Neural cell (in vitro differentiated cells): Measurements from ENCODE around the gene GLRA1. TPM values are rescaled to one million over a fixed set of nuclear protein-coding genes. Genes with fewer than 3 reads are reported as not detected.

Experiments
- H2AFZ ChIP-seq: fragments of 200-600, 300-800 bp; sonication (generic), shearing (Covaris generic); 2 replicates; pipeline ENCODE4 v1.6.0; 2014; ENCODE audit warnings: low read depth, mild to moderate bottlenecking, antibody characterized with exemption, low read length, moderate library complexity
- H3F3A ChIP-seq: fragments of 200-600 bp; shearing (Covaris generic); 2 replicates; pipeline ENCODE4 v1.6.1; 2016; ENCODE audit warnings: mild to moderate bottlenecking, moderate library complexity, mixed read lengths, antibody characterized with exemption, low read length; ENCODE audit not compliant: insufficient read depth, poor library complexity, severe bottlenecking
- H3K27ac ChIP-seq: fragments of 200-600, 300-800 bp; sonication (generic), shearing (Covaris generic); 2 replicates; pipeline ENCODE4 v1.5.1; 2014; ENCODE audit warnings: mild to moderate bottlenecking, low read length, moderate library complexity
- H3K27me3 ChIP-seq: fragments of 300-800, 200-600 bp; sonication (generic), shearing (Covaris generic); 2 replicates; pipeline ENCODE4 v1.6.0; 2014; ENCODE audit warnings: mild to moderate bottlenecking, low read depth, low read length, moderate library complexity; ENCODE audit not compliant: insufficient read depth
- H3K36me3 ChIP-seq: fragments of 300-800, 200-600 bp; sonication (generic), shearing (Covaris generic); 2 replicates; pipeline ENCODE4 v1.5.1; 2014; ENCODE audit warnings: mild to moderate bottlenecking, antibody characterized with exemption, low read length, moderate library complexity; ENCODE audit not compliant: insufficient read depth
- H3K4me2 ChIP-seq: fragments of 300-800, 200-600 bp; sonication (generic), shearing (Covaris generic); 2 replicates; pipeline ENCODE4 v1.6.0; 2014; ENCODE audit warnings: mild to moderate bottlenecking, low read length
- H3K4me3 ChIP-seq: fragments of 300-800, 200-600 bp; sonication (generic), shearing (Covaris generic); 2 replicates; pipeline ENCODE4 v1.5.1; 2014; ENCODE audit warnings: mild to moderate bottlenecking, low read length, moderate library complexity
- H3K79me2 ChIP-seq: fragments of 200-600 bp; shearing (Covaris generic); replicated peaks from 2 replicates; pipeline ENCODE4 v1.6.0; 2014; ENCODE audit warnings: mild to moderate bottlenecking, low read length, moderate library complexity; ENCODE audit not compliant: insufficient read depth
- H3K9ac ChIP-seq: fragments of 300-800, 200-600 bp; sonication (generic), shearing (Covaris generic); 2 replicates; pipeline ENCODE4 v1.6.1; 2016; ENCODE audit warnings: mild to moderate bottlenecking, low read length, mixed read lengths
- H3K9me2 ChIP-seq: fragments of 200-600 bp; shearing (Covaris generic); 2 replicates; pipeline ENCODE4 v1.6.1; 2016; ENCODE audit warnings: mild to moderate bottlenecking, low read length, mixed read lengths; ENCODE audit not compliant: insufficient read depth
- H3K9me3 ChIP-seq: fragments of 200-600, 300-800 bp; sonication (generic), shearing (Covaris generic); 2 replicates; pipeline ENCODE4 v1.6.1; 2016; ENCODE audit warnings: mild to moderate bottlenecking, mixed run types, low read length, moderate library complexity, mixed read lengths
- H4K20me1 ChIP-seq: fragments of 200-600 bp; shearing (Covaris generic); 2 replicates; pipeline ENCODE4 v1.6.1; 2016; ENCODE audit warnings: mild to moderate bottlenecking, mixed run types; ENCODE audit not compliant: insufficient read depth
- EP300 ChIP-seq: fragments of 450-650 bp; conservative IDR thresholded peaks from 2 replicates; pipeline ENCODE4 v1.6.1; 2014; ENCODE audit warnings: antibody characterized with exemption, mild to moderate bottlenecking, moderate library complexity; ENCODE audit not compliant: poor library complexity, severe bottlenecking
- EZH2 ChIP-seq: fragments of 200-600, 300-800 bp; shearing (Covaris generic), sonication (generic); IDR thresholded peaks from 2 replicates; pipeline ENCODE4 v1.6.1; 2014; ENCODE audit warnings: antibody characterized with exemption, low read length, borderline replicate concordance, mild to moderate bottlenecking; ENCODE audit not compliant: insufficient read depth, poor library complexity, severe bottlenecking
- MXI1 ChIP-seq: fragments of 450-650 bp; conservative IDR thresholded peaks from 2 replicates; pipeline ENCODE4 v1.6.1; 2014; ENCODE audit warnings: antibody characterized with exemption, mild to moderate bottlenecking; ENCODE audit not compliant: poor library complexity, severe bottlenecking
- POLR2AphosphoS5 ChIP-seq: IDR thresholded peaks from 2 replicates; pipeline ENCODE4 v1.6.1; 2012
- RAD21 ChIP-seq: fragments of 450-650 bp; conservative IDR thresholded peaks from 2 replicates; pipeline ENCODE4 v1.6.1; 2014; ENCODE audit warnings: antibody characterized with exemption, mild to moderate bottlenecking, moderate library complexity
- SMC3 ChIP-seq: fragments of 450-650 bp; conservative IDR thresholded peaks from 2 replicates; pipeline ENCODE4 v1.6.1; 2014; ENCODE audit warnings: antibody characterized with exemption, mild to moderate bottlenecking, moderate library complexity; ENCODE audit not compliant: poor library complexity
- TAF1 ChIP-seq: IDR thresholded peaks from 2 replicates; pipeline ENCODE4 v1.6.1; 2012; ENCODE audit warnings: low read depth
- polyA plus RNA-seq: library from polyadenylated mRNA; depleted of rRNA; stranded (reverse); fragments of >200 nt; gene quantifications from 2 replicates; pipeline ENCODE4 v1.2.3, GENCODE V29; 2014
- TF ChIP-seq, protein P1 (sequence below): fragments of 450-650 bp; IDR thresholded peaks from 2 replicates; pipeline ENCODE4 v1.5.1; 2014; ENCODE audit warnings: antibody characterized with exemption, mild to moderate bottlenecking, moderate library complexity; ENCODE audit not compliant: poor library complexity, severe bottlenecking
- TF ChIP-seq, protein P2 (sequence below): IDR thresholded peaks from 2 replicates; pipeline ENCODE4 v1.6.1; 2012; ENCODE audit warnings: borderline replicate concordance

GLRA1 gene
- polyA plus RNA-seq, 1 donor from 2014 or later, result not detected

DNA sequence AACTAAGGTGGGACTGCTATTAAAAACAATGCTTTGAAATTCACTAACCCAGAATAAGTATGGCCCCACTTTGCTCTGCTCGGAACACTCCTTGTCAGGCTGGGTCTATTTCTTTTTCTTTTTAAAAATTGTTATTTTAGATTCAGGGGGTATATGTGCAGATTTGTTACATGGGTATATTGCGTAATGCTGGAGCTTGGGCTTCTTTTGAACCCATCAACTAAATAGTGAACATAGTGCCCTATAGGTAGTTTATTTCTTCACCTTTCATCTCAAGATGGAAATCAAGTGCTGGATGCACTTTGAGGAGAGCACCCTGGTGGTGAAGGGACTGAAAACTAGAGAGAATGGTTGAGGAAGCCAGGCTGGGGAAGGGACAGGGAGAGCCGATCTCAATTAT is 51.0 kb downstream of the GLRA1 start:
- H3K36me3 ChIP-seq, result no peaks in the 10 kb centered on the region
- H3K9me3 ChIP-seq, result peaks cover 3% of the 10 kb centered on the region

DNA sequence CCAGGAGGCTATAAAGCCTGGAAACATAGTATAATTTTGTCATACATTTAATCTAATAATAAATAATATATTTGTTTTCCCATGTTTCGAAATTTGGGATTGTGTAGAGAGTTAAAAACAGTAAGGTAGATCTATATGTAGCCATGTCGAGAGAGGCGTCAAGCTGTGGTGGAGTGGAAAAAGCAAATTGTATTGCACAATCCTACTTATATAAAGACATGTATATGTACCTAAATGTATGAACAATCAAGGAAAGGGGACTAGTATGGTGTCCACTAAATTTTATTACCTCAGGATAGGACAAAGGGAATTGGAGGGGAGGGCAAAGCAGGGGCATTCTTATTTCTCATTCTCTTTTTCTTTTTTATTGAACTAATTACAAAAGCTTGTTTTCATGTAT is 52.0 kb downstream of the GLRA1 start:
- Histone ChIP-seq H3F3A (no peaks in the 10 kb centered on the region), H3K36me3 (no peaks in the 10 kb centered on the region), H3K4me2 (no peak overlapping the region), H3K9me3 (peaks cover 3% of the 10 kb centered on the region), H2AFZ (no peak overlapping the region), H3K79me2 (no peaks in the 10 kb centered on the region), H3K4me3 (no peak overlapping the region), H4K20me1 (no peaks in the 10 kb centered on the region), H3K27me3 (no peaks in the 10 kb centered on the region), H3K9ac (no peak overlapping the region), H3K9me2 (no peaks in the 10 kb centered on the region), H3K27ac (no peak overlapping the region)
- TF ChIP-seq MXI1 (no peak), TAF1 (no peak), SMC3 (no peak), EZH2 (no peak), RAD21 (no peak), EP300 (no peak), POLR2AphosphoS5 (no peak)
- TF ChIP-seq, protein P1, sequence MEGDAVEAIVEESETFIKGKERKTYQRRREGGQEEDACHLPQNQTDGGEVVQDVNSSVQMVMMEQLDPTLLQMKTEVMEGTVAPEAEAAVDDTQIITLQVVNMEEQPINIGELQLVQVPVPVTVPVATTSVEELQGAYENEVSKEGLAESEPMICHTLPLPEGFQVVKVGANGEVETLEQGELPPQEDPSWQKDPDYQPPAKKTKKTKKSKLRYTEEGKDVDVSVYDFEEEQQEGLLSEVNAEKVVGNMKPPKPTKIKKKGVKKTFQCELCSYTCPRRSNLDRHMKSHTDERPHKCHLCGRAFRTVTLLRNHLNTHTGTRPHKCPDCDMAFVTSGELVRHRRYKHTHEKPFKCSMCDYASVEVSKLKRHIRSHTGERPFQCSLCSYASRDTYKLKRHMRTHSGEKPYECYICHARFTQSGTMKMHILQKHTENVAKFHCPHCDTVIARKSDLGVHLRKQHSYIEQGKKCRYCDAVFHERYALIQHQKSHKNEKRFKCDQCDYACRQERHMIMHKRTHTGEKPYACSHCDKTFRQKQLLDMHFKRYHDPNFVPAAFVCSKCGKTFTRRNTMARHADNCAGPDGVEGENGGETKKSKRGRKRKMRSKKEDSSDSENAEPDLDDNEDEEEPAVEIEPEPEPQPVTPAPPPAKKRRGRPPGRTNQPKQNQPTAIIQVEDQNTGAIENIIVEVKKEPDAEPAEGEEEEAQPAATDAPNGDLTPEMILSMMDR, result no peak
- TF ChIP-seq, protein P2, sequence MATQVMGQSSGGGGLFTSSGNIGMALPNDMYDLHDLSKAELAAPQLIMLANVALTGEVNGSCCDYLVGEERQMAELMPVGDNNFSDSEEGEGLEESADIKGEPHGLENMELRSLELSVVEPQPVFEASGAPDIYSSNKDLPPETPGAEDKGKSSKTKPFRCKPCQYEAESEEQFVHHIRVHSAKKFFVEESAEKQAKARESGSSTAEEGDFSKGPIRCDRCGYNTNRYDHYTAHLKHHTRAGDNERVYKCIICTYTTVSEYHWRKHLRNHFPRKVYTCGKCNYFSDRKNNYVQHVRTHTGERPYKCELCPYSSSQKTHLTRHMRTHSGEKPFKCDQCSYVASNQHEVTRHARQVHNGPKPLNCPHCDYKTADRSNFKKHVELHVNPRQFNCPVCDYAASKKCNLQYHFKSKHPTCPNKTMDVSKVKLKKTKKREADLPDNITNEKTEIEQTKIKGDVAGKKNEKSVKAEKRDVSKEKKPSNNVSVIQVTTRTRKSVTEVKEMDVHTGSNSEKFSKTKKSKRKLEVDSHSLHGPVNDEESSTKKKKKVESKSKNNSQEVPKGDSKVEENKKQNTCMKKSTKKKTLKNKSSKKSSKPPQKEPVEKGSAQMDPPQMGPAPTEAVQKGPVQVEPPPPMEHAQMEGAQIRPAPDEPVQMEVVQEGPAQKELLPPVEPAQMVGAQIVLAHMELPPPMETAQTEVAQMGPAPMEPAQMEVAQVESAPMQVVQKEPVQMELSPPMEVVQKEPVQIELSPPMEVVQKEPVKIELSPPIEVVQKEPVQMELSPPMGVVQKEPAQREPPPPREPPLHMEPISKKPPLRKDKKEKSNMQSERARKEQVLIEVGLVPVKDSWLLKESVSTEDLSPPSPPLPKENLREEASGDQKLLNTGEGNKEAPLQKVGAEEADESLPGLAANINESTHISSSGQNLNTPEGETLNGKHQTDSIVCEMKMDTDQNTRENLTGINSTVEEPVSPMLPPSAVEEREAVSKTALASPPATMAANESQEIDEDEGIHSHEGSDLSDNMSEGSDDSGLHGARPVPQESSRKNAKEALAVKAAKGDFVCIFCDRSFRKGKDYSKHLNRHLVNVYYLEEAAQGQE, result no peak

More for the DNA sequence above, 51.0 kb downstream of the GLRA1 start:
- Histone ChIP-seq H3F3A (no peaks in the 10 kb centered on the region), H3K9me2 (no peaks in the 10 kb centered on the region), H2AFZ (no peak overlapping the region), H3K79me2 (no peaks in the 10 kb centered on the region), H3K4me2 (no peak overlapping the region), H3K9ac (no peak overlapping the region), H3K27ac (no peak overlapping the region), H3K4me3 (no peak overlapping the region), H4K20me1 (no peaks in the 10 kb centered on the region), H3K27me3 (no peaks in the 10 kb centered on the region)
- TF ChIP-seq, protein P1, result no peak
- TF ChIP-seq TAF1 (no peak), EP300 (no peak), EZH2 (no peak), RAD21 (no peak), POLR2AphosphoS5 (no peak), MXI1 (no peak), SMC3 (no peak)
- TF ChIP-seq, protein P2, result no peak
